GM12878 (cell line): ENCODE results near the gene AKT1S1. TPM values are rescaled to one million over a fixed set of nuclear protein-coding genes. Genes with fewer than 3 reads are reported as not detected.
A peak's percentile ranks its signal among the peaks of the same experiment; 100 is the strongest.

Experiments
- ATF2 ChIP-seq: IDR thresholded peaks from 2 replicates; pipeline ENCODE4 v1.6.1; 2012; ENCODE audit warnings: low read length, inconsistent platforms
- CHD1 ChIP-seq: IDR thresholded peaks from 2 replicates; pipeline ENCODE4 v1.6.1; 2012; ENCODE audit warnings: low read depth, low read length, improper control_type of control experiment
- CUX1 ChIP-seq: IDR thresholded peaks from 2 replicates; pipeline ENCODE4 v1.6.1; 2012; ENCODE audit warnings: improper control_type of control experiment, low read depth, low read length; ENCODE audit not compliant: insufficient replicate concordance
- GABPA ChIP-seq: IDR thresholded peaks from 2 replicates; pipeline ENCODE4 v1.6.1; 2014; ENCODE audit warnings: antibody characterized with exemption, low read depth, mild to moderate bottlenecking, inconsistent platforms
- HDAC6 ChIP-seq: fragments of 200-600 bp; sonication (generic); IDR thresholded peaks from one replicate; pipeline ENCODE4 v1.8.0; 2017; ENCODE audit warnings: antibody characterized with exemption; ENCODE audit not compliant: unreplicated experiment
- HDGF ChIP-seq: fragments of 450-650 bp; IDR thresholded peaks from 2 replicates; pipeline ENCODE4 v1.6.1; 2016; ENCODE audit warnings: antibody characterized with exemption
- NFXL1 ChIP-seq: fragments of 450-650 bp; IDR thresholded peaks from 2 replicates; pipeline ENCODE4 v1.6.1; 2017; ENCODE audit warnings: antibody characterized with exemption, mild to moderate bottlenecking, borderline replicate concordance
- PAX8 ChIP-seq: fragments of 450-650 bp; IDR thresholded peaks from 2 replicates; pipeline ENCODE4 v1.6.1; 2017; ENCODE audit warnings: mild to moderate bottlenecking, moderate library complexity
- RCOR1 ChIP-seq: conservative IDR thresholded peaks from 2 replicates; pipeline ENCODE4 v1.6.1; 2012; ENCODE audit warnings: low read depth, low read length, improper control_type of control experiment
- SREBF1 ChIP-seq: IDR thresholded peaks from 2 replicates; pipeline ENCODE4 v1.6.1; 2012; ENCODE audit warnings: mild to moderate bottlenecking, low read length
- TBL1XR1 ChIP-seq: IDR thresholded peaks from 2 replicates; pipeline ENCODE4 v1.6.1; 2012; ENCODE audit warnings: low read depth, low read length, improper control_type of control experiment
- ZBTB40 ChIP-seq: fragments of 450-650 bp; IDR thresholded peaks from 2 replicates; pipeline ENCODE4 v1.6.1; 2016; ENCODE audit warnings: mild to moderate bottlenecking, moderate library complexity, borderline replicate concordance
- polyA plus RNA-seq, 11 experiments: library from polyadenylated mRNA; depleted of rRNA in 4 of 11; unstranded in 6 of 11; stranded (reverse) in 5 of 11; fragments of >200 nt; fragmentation: Nextera tagmentation in 4 of 11; fragmentation: Illumina TruSeq in 1 of 11; extraction: Ambion mirVana in 4 of 11; extraction: Trizol in 1 of 11; gene quantifications; 1 replicate in 1 of 11; 2 replicates in 10 of 11; pipeline versions ENCODE4 v1.2.1 to v1.2.3, GENCODE V29; 2011 to 2016; ENCODE audit warnings: inconsistent platforms in 2 of 11, missing spikeins in 2 of 11, low read depth in 1 of 11
- total RNA-seq, 4 experiments: library from RNA; depleted of rRNA in 3 of 4; stranded (reverse); fragments of >200 nt in 3 of 4; fragmentation: Illumina TruSeq in 1 of 4; extraction: Trizol in 1 of 4; gene quantifications; 2 replicates each; pipeline versions ENCODE4 v1.2.1 to v1.2.3, GENCODE V29; 2013 to 2021
- TF ChIP-seq, protein P1 (sequence below): fragments of 450-650 bp; IDR thresholded peaks from 2 replicates; pipeline ENCODE4 v1.6.1; 2017; ENCODE audit warnings: low read depth, mild to moderate bottlenecking, moderate library complexity

AKT1S1 gene
- total and polyA plus RNA-seq, 10 of the 15 experiments (the other 5 are each of a cell fraction or from before 2014, with no cell fraction given) = 0.43 to 23.0 (median 12.3) TPM

DNA sequence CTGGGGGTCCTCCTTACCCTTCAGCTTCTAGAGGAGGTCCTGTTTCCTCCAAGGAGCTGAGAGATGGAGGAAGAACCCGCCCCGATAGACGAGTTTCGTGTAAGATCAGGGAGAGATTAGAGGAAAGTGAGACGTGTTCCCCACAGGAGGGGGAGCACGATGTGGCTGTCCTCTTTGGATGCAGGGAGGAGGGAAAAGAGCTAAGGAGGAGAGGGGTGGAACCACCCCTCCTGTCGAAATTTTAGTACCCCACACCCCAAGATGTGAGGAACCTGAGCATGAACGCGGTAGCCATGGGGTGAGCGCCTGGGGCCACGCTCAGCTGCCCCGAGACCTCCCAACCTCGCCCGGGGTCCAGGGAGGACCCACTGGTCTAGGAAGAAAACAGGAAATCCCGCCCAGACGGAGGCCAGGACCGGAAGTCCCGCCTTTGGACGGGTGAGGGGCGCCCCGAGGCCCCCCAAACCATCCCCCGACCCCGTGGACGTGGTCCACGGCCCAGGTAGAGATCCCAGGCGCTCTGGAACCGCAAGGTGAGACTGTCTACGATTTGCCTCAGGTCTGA lies 1.2 kb downstream of the AKT1S1 start (continued):
- TF ChIP-seq CHD1 = no peak
- no peak for TF ChIP-seq PAX8
- TF ChIP-seq ATF2 = no peak
- TF ChIP-seq, protein P1, sequence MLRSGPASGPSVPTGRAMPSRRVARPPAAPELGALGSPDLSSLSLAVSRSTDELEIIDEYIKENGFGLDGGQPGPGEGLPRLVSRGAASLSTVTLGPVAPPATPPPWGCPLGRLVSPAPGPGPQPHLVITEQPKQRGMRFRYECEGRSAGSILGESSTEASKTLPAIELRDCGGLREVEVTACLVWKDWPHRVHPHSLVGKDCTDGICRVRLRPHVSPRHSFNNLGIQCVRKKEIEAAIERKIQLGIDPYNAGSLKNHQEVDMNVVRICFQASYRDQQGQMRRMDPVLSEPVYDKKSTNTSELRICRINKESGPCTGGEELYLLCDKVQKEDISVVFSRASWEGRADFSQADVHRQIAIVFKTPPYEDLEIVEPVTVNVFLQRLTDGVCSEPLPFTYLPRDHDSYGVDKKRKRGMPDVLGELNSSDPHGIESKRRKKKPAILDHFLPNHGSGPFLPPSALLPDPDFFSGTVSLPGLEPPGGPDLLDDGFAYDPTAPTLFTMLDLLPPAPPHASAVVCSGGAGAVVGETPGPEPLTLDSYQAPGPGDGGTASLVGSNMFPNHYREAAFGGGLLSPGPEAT = no peak
- peak; percentile 91 for TF ChIP-seq ZBTB40
- no peak for TF ChIP-seq SREBF1
- no peak for TF ChIP-seq HDAC6
- TF ChIP-seq RCOR1 = no peak
- peak; percentile 92 for TF ChIP-seq GABPA
- TF ChIP-seq TBL1XR1 = no peak
- no peak for TF ChIP-seq HDGF
- TF ChIP-seq NFXL1 = peak; percentile 94
- no peak for TF ChIP-seq CUX1
